GM18909 (cell line): ENCODE measurements around the gene CALML5.

Experiments
- ATAC-seq: cut with Tn5 transposase; IDR thresholded peaks from one replicate; pipeline ENCODE4 v1.9.1; 2021; ENCODE audit warnings: mild to moderate bottlenecking; ENCODE audit not compliant: unreplicated experiment, poor library complexity

CALML5 gene

GRCh38 chr10:5519054-5519453 lies 19.7 kb upstream of the CALML5 start:
- ATAC-seq: no peak

- ATAC-seq: no peak
Observed at GRCh38 chr10:5518143-5518542, 18.8 kb upstream of the CALML5 start.

- no peak for ATAC-seq
Observed at GRCh38 chr10:5517546-5517945, 18.2 kb upstream of the CALML5 start.

GRCh38 chr10:5515948-5516761 lies 16.8 kb upstream of the CALML5 start:
- no peak for ATAC-seq

- no peak for ATAC-seq
Observed at GRCh38 chr10:5514226-5514850, 15.0 kb upstream of the CALML5 start.

GRCh38 chr10:5512881-5513612 lies 13.7 kb upstream of the CALML5 start:
- no peak for ATAC-seq

GRCh38 chr10:5512331-5512730 lies 13.0 kb upstream of the CALML5 start:
- ATAC-seq: no peak

GRCh38 chr10:5511885-5512280 lies 12.5 kb upstream of the CALML5 start:
- no peak for ATAC-seq

GRCh38 chr10:5511231-5511884 lies 12.0 kb upstream of the CALML5 start:
- ATAC-seq: no peak

GRCh38 chr10:5510281-5511072 lies 11.1 kb upstream of the CALML5 start:
- ATAC-seq: no peak

- no peak for ATAC-seq
Observed at GRCh38 chr10:5509691-5510090, 10.3 kb upstream of the CALML5 start.

- ATAC-seq: no peak
Observed at GRCh38 chr10:5509236-5509635, 9.9 kb upstream of the CALML5 start.

GRCh38 chr10:5508786-5509185 lies 9.4 kb upstream of the CALML5 start:
- no peak for ATAC-seq

GRCh38 chr10:5508161-5508604 lies 8.8 kb upstream of the CALML5 start:
- ATAC-seq: no peak

GRCh38 chr10:5507649-5508131 lies 8.3 kb upstream of the CALML5 start:
- no peak for ATAC-seq

- ATAC-seq: no peak
Observed at GRCh38 chr10:5506751-5507648, 7.6 kb upstream of the CALML5 start.

- no peak for ATAC-seq
Observed at GRCh38 chr10:5506246-5506645, 6.9 kb upstream of the CALML5 start.

GRCh38 chr10:5504146-5505072 lies 5.0 kb upstream of the CALML5 start:
- ATAC-seq: no peak
